IPS-NIHi11 (cell line): ENCODE data around the gene SNX8.
"Not testable (repeated sequence)": the region's sequence is repeated elsewhere in the genome, so short reads cannot be mapped to it uniquely, and the experiment has no call there.

Source experiments
- DNase-seq: peaks from one replicate; pipeline ENCODE4 v3.0.0; 2012; ENCODE audit warnings: mixed read lengths, low spot score

The SNX8 gene

GRCh38 chr7:2326951-2327350, 12.7 kb upstream of the SNX8 start:
- DNase-seq = no peak

GRCh38 chr7:2325162-2325561, 10.9 kb upstream of the SNX8 start:
- no peak for DNase-seq

- peak; percentile 30 for DNase-seq
These were observed 6.8 kb upstream of the SNX8 start for GRCh38 chr7:2321020-2321419.

DNA sequence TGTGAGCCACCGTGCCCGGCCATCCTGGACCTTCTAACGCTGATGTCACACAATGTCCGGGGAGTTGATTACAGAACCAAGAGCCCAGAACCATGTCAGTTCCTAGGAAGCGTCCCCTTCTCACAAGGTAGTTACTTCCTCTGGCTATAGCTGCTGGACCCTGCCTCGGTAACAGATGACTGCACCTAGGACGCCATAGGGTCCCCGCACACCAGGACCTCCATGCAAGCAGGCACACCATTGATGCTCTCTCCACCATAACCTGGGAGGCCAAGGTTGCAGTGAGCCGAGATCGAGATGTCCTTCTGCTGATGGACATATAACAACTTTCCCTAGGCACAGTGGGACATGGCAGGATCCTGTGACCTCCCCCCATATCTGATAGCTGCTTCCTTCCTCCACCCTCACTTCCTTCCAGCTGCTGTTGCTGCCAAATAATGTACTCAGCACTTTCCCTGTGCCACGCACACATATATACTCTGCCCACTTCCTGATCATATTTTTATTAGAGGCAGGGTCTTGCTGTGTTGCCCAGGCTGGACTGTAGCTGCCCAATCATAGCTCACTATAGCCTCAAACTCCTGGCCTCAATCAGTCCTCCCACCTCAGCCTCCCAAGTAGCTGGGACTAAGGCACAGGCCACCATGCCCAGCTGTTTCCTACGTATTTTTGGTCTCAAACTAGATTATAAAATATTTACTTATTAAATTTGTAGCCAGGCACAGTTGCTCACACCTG, 3.5 kb upstream of the SNX8 start:
- no peak for DNase-seq

DNA sequence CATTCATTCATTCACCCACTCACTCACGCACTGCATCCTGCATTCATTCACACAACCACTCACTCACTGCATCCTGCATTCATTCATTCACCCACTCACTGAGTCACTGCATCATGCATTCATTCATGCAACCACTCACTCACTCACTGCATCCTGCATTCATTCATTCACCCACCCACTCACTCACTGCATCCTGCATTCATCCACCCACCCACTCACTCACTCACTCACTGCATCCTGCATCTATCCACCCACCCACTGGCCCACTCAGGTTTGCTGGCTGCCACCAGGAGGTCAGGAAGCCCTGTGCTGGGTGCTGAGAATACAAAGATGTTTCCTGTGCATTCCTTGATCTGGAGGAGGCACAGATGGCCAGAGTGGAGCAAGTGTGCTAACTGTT, 2.3 kb upstream of the SNX8 start:
- no peak for DNase-seq

GRCh38 chr7:2315787-2316186, 1.5 kb upstream of the SNX8 start:
- no peak for DNase-seq

DNA sequence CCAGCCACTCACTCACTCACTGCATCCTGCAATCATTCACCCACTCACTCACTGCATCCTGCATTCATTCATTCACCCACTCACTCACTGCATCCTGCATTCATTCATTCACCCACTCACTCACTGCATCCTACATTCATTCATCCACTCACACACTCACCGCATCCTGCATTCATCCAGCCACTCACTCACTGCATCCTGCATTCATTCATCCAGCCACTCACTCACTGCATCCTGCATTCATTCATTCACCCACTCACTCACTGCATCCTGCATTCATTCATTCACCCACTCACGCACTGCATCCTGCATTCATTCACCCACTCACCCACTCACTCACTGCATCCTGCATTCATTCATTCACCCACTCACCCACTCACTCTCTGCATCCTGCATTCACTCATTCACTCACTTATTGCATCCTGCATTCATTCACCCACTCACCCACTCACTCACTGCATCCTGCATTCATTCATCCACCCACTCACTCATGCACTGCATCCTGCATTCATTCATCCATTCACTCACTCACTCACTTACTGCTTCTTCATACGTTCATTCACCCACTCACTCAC, 802 bp upstream of the SNX8 start:
- not testable (repeated sequence) for DNase-seq

DNA sequence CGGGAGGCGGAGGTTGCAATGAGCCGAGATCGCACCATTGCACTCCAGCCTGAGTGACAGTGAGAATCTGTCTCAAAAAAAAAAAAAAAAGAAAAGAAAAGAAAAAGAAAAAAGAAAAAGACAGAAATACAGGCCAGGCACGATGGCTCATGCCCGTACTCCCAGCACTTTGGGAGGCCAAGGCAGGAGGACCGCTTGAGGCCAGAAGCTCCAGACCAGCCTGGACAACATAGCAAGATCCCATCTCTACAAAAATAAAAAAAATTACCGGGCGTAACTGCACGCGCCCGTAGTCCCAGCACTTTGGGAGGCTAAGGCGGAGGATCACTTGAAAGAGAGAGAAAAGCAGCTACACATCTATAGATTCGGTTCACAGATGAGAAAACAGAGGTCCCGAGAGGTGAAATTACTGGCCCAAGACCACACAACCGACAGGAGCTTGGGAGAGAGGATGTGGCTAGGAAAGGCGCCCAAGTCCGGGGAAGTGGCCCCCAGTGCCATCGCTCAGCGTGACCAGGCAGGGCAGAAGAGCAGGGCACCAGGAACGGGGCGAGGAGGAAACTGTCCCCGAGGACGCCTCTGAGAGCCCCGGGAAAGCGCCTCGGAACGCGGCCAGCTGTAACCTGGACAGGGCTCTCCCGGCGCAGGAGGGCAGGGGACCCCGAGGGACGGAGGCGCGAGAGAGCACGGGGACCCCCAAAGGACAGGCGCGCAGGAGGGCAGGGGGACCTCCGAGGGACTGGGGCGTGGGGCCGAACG, 612 bp downstream of the SNX8 start:
- no peak for DNase-seq

GRCh38 chr7:2312267-2312929, 1.8 kb downstream of the SNX8 start:
- no peak for DNase-seq

DNA sequence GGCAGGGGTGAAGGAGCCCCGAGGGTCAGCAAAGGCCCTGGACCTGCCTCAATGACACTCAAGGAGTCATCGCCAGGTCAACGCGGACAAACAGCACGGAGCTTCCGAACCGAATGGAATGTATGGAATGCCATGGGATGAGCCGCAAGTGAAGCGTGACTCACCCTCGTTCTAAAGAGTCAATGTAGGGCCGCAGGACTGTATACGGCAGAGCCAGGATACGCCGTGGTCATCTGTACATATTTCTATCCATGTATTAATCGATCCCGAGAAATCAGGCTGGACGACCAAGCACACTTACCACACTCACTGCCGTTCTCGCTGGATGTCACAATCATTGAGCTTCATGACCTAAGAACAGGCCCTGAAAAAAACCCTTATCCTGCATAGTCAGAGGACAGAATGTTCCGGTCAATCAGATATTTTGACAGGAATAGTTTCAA, 4.3 kb downstream of the SNX8 start:
- DNase-seq = peak; percentile 51

- DNase-seq = no peak
These were observed 6.5 kb downstream of the SNX8 start for GRCh38 chr7:2307690-2308107.

DNA sequence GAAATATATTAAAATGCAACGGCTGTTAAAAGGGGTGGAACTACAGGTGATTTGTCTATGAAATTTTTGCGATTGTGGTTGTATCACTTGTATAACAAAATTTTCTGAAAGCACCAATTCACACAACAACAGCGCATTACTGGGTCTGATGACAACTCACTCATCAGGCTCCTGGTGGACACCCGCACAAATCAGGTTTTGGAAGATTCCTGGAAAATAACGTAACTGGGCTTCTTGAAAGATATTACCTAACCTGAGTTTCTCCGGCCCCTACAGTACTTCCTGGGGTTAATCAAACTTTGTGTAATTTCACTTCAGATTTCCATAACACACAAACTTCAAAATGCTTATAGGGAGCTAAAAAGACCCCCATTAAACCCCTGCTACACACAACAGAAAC, 7.6 kb downstream of the SNX8 start:
- DNase-seq = no peak

GRCh38 chr7:2305258-2305657, 9.0 kb downstream of the SNX8 start:
- not testable (repeated sequence) for DNase-seq

DNA sequence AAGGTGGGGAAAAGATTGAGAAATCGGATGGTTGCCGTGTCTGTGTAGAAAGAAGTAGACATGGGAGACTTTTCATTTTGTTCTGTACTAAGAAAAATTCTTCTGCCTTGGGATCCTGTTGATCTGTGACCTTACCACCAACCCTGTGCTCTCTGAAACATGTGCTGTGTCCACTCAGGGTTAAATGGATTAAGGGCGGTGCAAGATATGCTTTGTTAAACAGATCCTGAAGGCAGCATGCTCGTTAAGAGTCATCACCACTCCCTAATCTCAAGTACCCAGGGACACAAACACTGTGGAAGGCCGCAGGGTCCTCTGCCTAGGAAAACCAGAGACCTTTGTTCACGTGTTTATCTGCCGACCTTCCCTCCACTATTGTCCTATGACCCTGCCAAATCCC, 10.7 kb downstream of the SNX8 start:
- DNase-seq = not testable (repeated sequence)

GRCh38 chr7:2302743-2303397, 11.4 kb downstream of the SNX8 start:
- DNase-seq = not testable (repeated sequence)

DNA sequence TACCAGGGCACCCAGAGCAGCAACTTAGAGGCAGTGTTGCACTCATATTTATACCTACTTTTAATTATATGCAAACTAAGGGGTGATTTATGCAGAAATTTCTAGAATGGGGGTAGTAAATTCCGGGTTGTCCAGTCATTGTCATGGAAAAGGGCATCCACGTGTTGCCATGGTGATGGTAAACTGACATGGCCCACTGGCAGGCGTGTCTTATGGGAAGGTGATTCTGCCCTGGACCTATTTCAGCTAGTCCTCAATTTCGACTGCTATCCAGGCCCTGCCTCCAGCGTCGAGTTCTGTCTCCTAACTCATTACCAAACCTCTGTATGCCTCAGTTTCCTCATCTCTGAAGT, 12.8 kb downstream of the SNX8 start:
- DNase-seq = peak; percentile 54

DNA sequence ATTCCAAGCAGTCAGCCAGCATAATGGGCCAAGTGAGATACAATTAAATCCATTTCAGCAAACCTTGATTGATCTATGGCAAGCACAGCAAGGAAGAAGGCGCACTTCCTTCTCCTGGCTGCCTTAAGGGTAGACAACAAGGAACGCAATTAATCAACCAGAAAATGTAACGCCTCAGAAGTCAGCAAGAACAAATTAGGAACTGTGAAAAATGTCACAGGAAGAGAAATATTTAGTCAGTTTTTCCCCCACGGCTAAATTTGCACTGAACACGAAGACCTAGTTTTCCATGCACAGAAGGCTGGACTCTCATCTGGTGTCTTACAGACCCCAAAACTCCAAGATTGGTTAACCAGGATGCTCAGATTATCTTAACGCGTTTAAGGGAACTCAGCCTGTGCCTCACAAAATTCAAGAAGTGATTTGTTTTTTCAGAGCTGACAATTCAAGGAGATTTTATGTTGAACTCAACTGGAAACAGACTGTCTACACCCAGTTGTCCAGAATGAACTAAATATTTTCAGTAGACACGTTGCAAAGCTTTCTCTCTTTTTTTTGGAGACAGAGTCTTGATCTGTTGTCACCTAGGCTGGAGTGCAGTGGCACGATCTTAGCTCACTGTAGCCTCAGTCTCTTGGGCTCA, 14.2 kb downstream of the SNX8 start:
- DNase-seq = no peak

- no peak for DNase-seq
These were observed 15.0 kb downstream of the SNX8 start for GRCh38 chr7:2299131-2299829.

GRCh38 chr7:2296832-2297231, 17.4 kb downstream of the SNX8 start:
- no peak for DNase-seq

DNA sequence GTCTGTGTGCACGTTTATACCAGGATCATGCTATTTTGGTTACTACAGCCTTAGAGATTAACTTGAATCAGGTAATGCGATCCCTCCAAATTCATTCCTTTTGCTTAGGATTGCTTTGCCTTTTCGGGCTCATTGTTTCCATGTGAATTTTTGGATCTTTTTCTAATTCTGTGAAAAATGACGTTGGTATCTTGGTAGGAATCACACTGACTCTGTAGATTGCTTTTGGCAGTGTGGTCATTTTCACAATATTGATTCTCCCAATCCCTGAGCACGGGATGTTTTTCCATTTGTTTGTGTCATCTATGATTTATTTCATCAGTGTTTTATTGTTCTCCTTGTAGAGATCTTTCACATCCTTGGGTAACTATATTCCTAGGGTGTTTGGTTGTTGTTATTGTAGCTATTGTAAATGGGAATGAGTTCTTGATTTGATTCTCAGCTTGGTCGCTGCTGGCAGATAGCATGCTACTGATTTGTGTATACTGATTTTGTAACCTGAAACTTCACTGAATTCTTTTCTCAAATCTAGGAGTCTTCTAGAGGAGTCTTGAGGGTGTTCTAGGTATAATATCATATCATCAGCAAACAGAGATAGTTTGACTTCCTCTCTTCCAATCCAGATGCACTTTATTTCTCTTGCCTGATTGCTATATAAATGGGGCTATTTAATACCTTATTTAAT, 18.2 kb downstream of the SNX8 start:
- no peak for DNase-seq
